ENCODE results near the gene RUNX1. TPM values are rescaled to one million over a fixed set of nuclear protein-coding genes. Genes with fewer than 3 reads are reported as not detected.
A peak's percentile ranks its signal among the peaks of the same experiment; 100 is the strongest.

Gene RUNX1
- total RNA-seq, 1 experiment from 2014 or later, result 86.2 TPM

DNA sequence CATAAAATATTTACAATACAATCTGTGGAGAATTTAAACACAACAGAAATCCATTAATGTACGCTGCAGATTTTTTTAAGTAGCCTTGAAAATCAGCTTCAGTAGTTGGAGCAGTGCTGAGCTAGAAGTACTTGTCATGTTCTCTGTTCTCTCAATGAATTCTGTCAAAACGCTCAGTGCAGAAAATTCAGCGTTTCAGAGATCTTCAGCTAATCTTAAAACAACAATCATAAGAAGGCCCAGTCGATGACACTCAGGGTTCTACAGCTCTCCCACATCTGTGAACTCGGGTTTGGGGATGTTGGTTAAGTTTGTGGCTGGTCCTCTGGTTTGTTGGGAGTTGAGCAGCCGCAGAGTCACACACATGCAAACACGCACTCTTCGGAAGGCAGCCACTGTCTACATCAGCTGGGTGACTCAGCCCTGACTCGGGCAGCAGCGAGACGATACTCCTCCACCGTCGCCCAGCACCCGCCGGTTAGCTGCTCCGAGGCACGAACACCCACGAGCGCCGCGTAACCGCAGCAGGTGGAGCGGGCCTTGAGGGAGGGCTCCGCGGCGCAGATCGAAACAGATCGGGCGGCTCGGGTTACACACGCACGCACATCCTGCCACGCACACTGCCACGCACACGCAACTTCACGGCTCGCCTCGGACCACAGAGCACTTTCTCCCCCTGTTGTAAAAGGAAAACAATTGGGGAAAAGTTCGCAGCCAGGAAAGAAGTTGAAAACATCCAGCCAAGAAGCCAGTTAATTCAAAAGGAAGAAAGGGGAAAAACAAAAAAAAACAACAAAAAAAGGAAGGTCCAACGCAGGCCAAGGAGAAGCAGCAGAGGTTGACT, 161.2 kb downstream of the RUNX1 start:
- Mint-ChIP-seq H3K36me3 (ENCODE audit: insufficient read depth, unreplicated experiment) (peaks cover 7% of the 10 kb centered on the region), H3K9me3 (ENCODE audit: unreplicated experiment) (no peaks in the 10 kb centered on the region), H3K27ac (ENCODE audit: low read depth, unreplicated experiment) (peak overlapping the region; percentile 91), H3K4me3 (ENCODE audit: unreplicated experiment) (peak overlapping the region; percentile 99), H3K4me1 (ENCODE audit: insufficient read depth, unreplicated experiment) (peaks cover 11% of the 10 kb centered on the region), H3K27me3 (ENCODE audit: insufficient read depth, unreplicated experiment) (no peaks in the 10 kb centered on the region)
- POLR2A ChIA-PET, result interaction anchor here (0.6 to 16.3 kb wide), 47 partner anchors 10 to 1433 kb away, joined by 3 to 972 read pairs (median 4); partner anchors contain the start of gene SETD4
- CTCF ChIA-PET, result interaction anchor here (0.6 to 7.5 kb wide), 23 partner anchors 9 to 1433 kb away, joined by 3 to 78 read pairs (median 5); no protein-coding TSS in a partner anchor
- no peak for TF ChIP-seq CTCF (IDR thresholded peaks at IDR 0.05; ENCODE audit: unreplicated experiment)
- intact Hi-C loops (cut with micrococcal nuclease), result loop anchor here (1.0 to 10.0 kb wide), 6 partner anchors 41 to 367 kb away; no protein-coding TSS in a partner anchor
- DNase-seq (ENCODE audit: unreplicated experiment), result peak; percentile 94
- BruUV-seq (replicated peaks), result TSS peak; percentile 56

- TF ChIP-seq CTCF (IDR thresholded peaks at IDR 0.05; ENCODE audit: unreplicated experiment), result no peak
- BruUV-seq (replicated peaks), result no TSS peak
- ChIA-PET CTCF (interaction anchor here (0.6 to 7.5 kb wide), 16 partner anchors 8 to 953 kb away, joined by 3 to 78 read pairs (median 6); no protein-coding TSS in a partner anchor), POLR2A (interaction anchor here (0.6 to 16.3 kb wide), 23 partner anchors 9 to 1100 kb away, joined by 3 to 972 read pairs (median 9); no protein-coding TSS in a partner anchor)
- Mint-ChIP-seq H3K4me3 (ENCODE audit: unreplicated experiment) (peak overlapping the region; percentile 99), H3K9me3 (ENCODE audit: unreplicated experiment) (no peaks in the 10 kb centered on the region), H3K4me1 (ENCODE audit: insufficient read depth, unreplicated experiment) (peaks cover 19% of the 10 kb centered on the region), H3K27ac (ENCODE audit: low read depth, unreplicated experiment) (peak overlapping the region; percentile 91), H3K36me3 (ENCODE audit: insufficient read depth, unreplicated experiment) (peaks cover 7% of the 10 kb centered on the region), H3K27me3 (ENCODE audit: insufficient read depth, unreplicated experiment) (no peaks in the 10 kb centered on the region)
- no peak for DNase-seq (ENCODE audit: unreplicated experiment)
- intact Hi-C loops (cut with micrococcal nuclease), result loop anchor here (10.0 kb wide), 1 partner anchor 368 kb away; no protein-coding TSS in a partner anchor
Observed at GRCh38 chr21:34887105-34887442, 162.0 kb downstream of the RUNX1 start.

DNA sequence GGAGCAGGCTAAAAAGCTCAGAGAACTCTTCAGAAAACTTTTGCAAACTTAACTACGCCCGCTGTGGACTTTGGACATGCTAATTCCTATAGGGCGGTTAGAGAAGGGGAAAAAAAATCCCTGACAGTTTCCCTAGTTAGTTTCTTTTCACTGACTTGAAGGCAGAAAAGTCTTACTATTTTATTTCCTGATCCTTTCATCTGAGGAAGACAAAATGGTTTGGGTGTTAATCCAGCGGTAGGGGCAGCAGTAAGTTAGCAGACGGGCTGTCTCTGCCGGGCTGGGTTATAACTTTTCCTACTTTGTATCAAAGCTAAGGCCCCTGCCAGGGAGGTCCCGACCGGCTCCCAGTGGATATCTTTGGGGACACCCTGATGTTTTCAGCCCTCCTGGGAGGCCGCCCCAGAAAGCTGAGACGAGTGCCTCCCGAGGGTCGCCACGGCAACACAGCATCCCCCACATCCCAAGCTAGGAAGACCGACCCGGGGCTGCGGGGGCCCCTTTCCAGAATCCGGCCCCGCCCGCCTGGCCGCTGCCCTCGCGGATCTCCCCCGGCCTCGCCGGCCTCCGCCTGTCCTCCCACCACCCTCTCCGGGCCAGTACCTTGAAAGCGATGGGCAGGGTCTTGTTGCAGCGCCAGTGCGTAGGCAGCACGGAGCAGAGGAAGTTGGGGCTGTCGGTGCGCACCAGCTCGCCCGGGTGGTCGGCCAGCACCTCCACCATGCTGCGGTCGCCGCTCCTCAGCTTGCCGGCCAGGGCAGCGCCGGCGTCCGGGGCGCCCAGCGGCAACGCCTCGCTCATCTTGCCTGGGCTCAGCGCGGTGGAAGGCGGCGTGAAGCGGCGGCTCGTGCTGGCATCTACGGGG, 162.6 kb downstream of the RUNX1 start:
- intact Hi-C loops (cut with micrococcal nuclease), result loop anchor here (10.0 kb wide), 1 partner anchor 368 kb away; no protein-coding TSS in a partner anchor
- Mint-ChIP-seq H3K4me3 (ENCODE audit: unreplicated experiment) (peak overlapping the region; percentile 99), H3K27ac (ENCODE audit: low read depth, unreplicated experiment) (peak overlapping the region; percentile 91), H3K36me3 (ENCODE audit: insufficient read depth, unreplicated experiment) (peaks cover 7% of the 10 kb centered on the region), H3K9me3 (ENCODE audit: unreplicated experiment) (no peaks in the 10 kb centered on the region), H3K27me3 (ENCODE audit: insufficient read depth, unreplicated experiment) (no peaks in the 10 kb centered on the region), H3K4me1 (ENCODE audit: insufficient read depth, unreplicated experiment) (peaks cover 22% of the 10 kb centered on the region)
- BruUV-seq (replicated peaks), result no TSS peak
- ChIA-PET CTCF (interaction anchor here (0.6 to 7.5 kb wide), 18 partner anchors 7 to 1433 kb away, joined by 3 to 78 read pairs (median 4); no protein-coding TSS in a partner anchor), POLR2A (interaction anchor here (0.6 to 16.3 kb wide), 22 partner anchors 9 to 1100 kb away, joined by 3 to 972 read pairs (median 6); no protein-coding TSS in a partner anchor)
- peak; percentile 34 for DNase-seq (ENCODE audit: unreplicated experiment)
- TF ChIP-seq CTCF (IDR thresholded peaks at IDR 0.05; ENCODE audit: unreplicated experiment), result no peak
